Type B pancreatic cell (in vitro differentiated cells): ENCODE measurements around the gene EDIL3. TPM values are rescaled to one million over a fixed set of nuclear protein-coding genes. Genes with fewer than 3 reads are reported as not detected.

Experiments
- DNase-seq: peaks from one replicate; pipeline ENCODE4 v3.0.0; 2021; ENCODE audit warnings: mixed read lengths; ENCODE audit not compliant: unreplicated experiment; ENCODE audit errors: extremely low spot score
- H3K27ac Mint-ChIP-seq: 2 replicates; pipeline ENCODE4 v1.8.0; 2021; ENCODE audit warnings: mild to moderate bottlenecking, mixed read lengths
- H3K27me3 Mint-ChIP-seq: 2 replicates; pipeline ENCODE4 v1.8.0; 2021; ENCODE audit warnings: mixed read lengths
- H3K36me3 Mint-ChIP-seq: 2 replicates; pipeline ENCODE4 v1.8.0; 2021; ENCODE audit warnings: mixed read lengths
- H3K4me1 Mint-ChIP-seq: one replicate; pipeline ENCODE4 v1.8.0; 2021; ENCODE audit warnings: mixed read lengths; ENCODE audit not compliant: unreplicated experiment
- H3K4me3 Mint-ChIP-seq: 2 replicates; pipeline ENCODE4 v1.8.0; 2021; ENCODE audit warnings: mild to moderate bottlenecking, mixed read lengths
- H3K9me3 Mint-ChIP-seq: 2 replicates; pipeline ENCODE4 v1.8.0; 2021; ENCODE audit warnings: mixed read lengths
- CTCF ChIP-seq: fragments of 200-600 bp; sonication (generic); conservative IDR thresholded peaks from 2 replicates; pipeline ENCODE4 v1.5.0; 2021; ENCODE audit warnings: antibody characterized with exemption, mild to moderate bottlenecking
- total RNA-seq: library from RNA; stranded (reverse); gene quantifications from 2 replicates; pipeline ENCODE4 v1.2.1, GENCODE V29; 2021; ENCODE audit warnings: low replicate concordance

The EDIL3 gene
- total RNA-seq, 1 donor from 2014 or later, result 19.1 TPM

GRCh38 chr5:84425365-84425881, 40.7 kb upstream of the EDIL3 start:
- no peaks in the 10 kb centered on the region for H3K4me1 Mint-ChIP-seq
- no peak for DNase-seq
- no peak for TF ChIP-seq CTCF
- H3K27ac Mint-ChIP-seq, result no peak overlapping the region
- H3K36me3 Mint-ChIP-seq, result no peaks in the 10 kb centered on the region
- H3K4me3 Mint-ChIP-seq, result no peak overlapping the region
- peaks cover 8% of the 10 kb centered on the region for H3K9me3 Mint-ChIP-seq
- H3K27me3 Mint-ChIP-seq, result no peaks in the 10 kb centered on the region

- Mint-ChIP-seq H3K9me3 (peaks cover 8% of the 10 kb centered on the region), H3K4me1 (no peaks in the 10 kb centered on the region), H3K27ac (no peak overlapping the region), H3K4me3 (no peak overlapping the region), H3K36me3 (no peaks in the 10 kb centered on the region), H3K27me3 (no peaks in the 10 kb centered on the region)
- no peak for TF ChIP-seq CTCF
- DNase-seq, result no peak
Measured at GRCh38 chr5:84419742-84420141, 35.1 kb upstream of the EDIL3 start.

DNA sequence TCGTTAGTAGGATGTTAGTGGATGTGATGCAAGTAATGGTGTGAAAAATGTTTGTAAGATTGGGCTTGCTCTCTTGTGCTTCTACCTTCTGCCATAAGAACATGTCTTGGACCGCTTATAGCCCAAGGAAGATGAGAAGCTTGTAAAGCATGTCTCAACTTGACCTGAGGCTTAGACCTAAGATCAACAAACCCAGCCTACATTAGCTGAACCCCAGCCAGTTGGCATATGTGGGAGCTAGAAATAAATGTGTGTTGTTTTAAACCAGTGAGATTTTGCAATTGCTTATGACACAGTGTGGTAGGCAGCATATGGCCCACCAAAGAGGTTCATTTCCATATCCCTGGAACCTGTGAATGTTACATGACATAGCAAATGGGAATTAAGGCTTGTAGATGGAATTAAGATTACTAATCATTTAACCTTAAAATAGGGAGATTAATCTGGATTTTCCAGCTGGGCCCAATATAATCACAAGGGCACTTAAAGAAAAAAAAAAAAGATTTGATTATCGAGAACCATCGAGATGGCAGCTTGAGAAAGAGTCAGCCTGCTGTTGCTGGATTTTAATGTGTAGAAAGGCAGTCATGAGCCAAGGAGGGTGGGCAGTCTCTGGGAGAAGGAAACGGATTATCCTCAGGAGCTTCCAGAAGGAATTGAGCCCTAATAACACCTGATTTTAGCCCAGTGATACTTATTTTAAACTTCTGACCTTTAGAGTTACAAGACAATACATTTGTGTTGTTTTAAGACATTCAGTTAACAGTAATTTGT, 27.3 kb upstream of the EDIL3 start:
- TF ChIP-seq CTCF, result no peak
- no peak for DNase-seq
- H3K4me1 Mint-ChIP-seq, result no peaks in the 10 kb centered on the region
- H3K27ac Mint-ChIP-seq, result no peak overlapping the region
- no peaks in the 10 kb centered on the region for H3K27me3 Mint-ChIP-seq
- H3K4me3 Mint-ChIP-seq, result no peak overlapping the region
- H3K36me3 Mint-ChIP-seq, result no peaks in the 10 kb centered on the region
- H3K9me3 Mint-ChIP-seq, result peaks cover 5% of the 10 kb centered on the region

DNA sequence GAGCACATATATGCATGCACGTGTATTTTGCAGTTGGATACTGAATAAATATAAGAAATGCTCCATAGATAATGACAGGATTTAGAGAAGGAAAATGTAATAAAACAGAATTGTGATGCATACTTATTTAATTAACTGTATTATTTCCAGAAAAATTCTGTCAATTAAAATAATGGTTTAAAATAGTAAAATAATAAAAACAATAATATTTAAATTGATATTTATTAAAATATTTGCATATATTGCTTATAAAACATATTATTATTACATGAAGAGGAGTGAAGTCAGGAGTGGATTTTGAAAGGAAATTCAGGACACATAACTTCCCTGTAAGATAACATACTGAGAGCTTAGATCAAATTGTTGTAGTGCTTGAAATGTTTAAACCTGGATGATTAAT, 21.4 kb upstream of the EDIL3 start:
- TF ChIP-seq CTCF, result no peak
- Mint-ChIP-seq H3K4me1 (no peaks in the 10 kb centered on the region), H3K27me3 (no peaks in the 10 kb centered on the region), H3K27ac (no peak overlapping the region), H3K36me3 (no peaks in the 10 kb centered on the region), H3K9me3 (no peaks in the 10 kb centered on the region), H3K4me3 (no peak overlapping the region)
- no peak for DNase-seq

DNA sequence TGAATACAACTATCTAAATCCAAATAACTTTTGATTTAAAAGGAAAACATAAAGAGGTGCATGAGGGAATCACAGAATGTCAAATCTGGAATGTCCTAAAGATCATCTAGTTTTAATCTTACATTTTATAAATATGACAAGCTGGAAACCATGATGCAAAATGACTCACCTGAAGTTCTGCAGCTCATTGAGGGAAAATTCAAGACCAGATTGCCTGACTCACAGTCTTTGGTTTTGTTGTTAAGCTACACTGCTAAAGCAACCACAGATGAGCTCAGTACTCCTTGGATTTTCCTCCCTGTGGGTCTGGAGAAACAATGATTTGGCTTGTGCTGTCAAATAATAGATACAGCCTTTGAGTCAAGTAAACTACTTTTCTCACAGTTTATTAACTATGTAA, 19.1 kb upstream of the EDIL3 start:
- no peak for TF ChIP-seq CTCF
- no peak for DNase-seq
- Mint-ChIP-seq H3K36me3 (no peaks in the 10 kb centered on the region), H3K9me3 (no peaks in the 10 kb centered on the region), H3K4me3 (no peak overlapping the region), H3K4me1 (no peaks in the 10 kb centered on the region), H3K27ac (no peak overlapping the region), H3K27me3 (no peaks in the 10 kb centered on the region)
